Thoracic aorta (tissue), 2 donors: Measurements from ENCODE around the gene AHI1. TPM values are rescaled to one million over a fixed set of nuclear protein-coding genes. Genes with fewer than 3 reads are reported as not detected.

Experiments
- ATAC-seq: fragments of 150-250 bp; one replicate; pipeline ENCODE4 v1.8.0; 2017; ENCODE audit warnings: low read depth; ENCODE audit not compliant: insufficient number of reproducible peaks, low FRiP score
- DNase-seq: peaks from one replicate; pipeline ENCODE4 v3.0.0-alpha.2; 2020; ENCODE audit warnings: low spot score
- H3K27ac ChIP-seq, 2 donors: fragments of 200-600 bp; sonication (generic); 1 replicate in 1 of 2; 2 replicates in 1 of 2; pipeline ENCODE4 v1.5.1; 2016; ENCODE audit warnings: mild to moderate bottlenecking in 2 of 2, moderate library complexity in 2 of 2
- H3K27me3 ChIP-seq: fragments of 200-600 bp; sonication (generic); replicated peaks from 2 replicates; pipeline ENCODE4 v1.6.0; 2016; ENCODE audit warnings: mild to moderate bottlenecking; ENCODE audit not compliant: insufficient read depth
- H3K36me3 ChIP-seq: fragments of 200-600 bp; sonication (generic); one replicate; pipeline ENCODE4 v1.5.1; 2016
- H3K4me1 ChIP-seq, 2 donors: fragments of 200-600 bp; sonication (generic); 1 replicate in 1 of 2; 2 replicates in 1 of 2; pipeline versions ENCODE4 v1.5.1 to v1.6.0; 2016; ENCODE audit warnings: low read depth in 2 of 2, mild to moderate bottlenecking in 1 of 2; ENCODE audit not compliant: control insufficient read depth in 1 of 2
- H3K4me3 ChIP-seq: fragments of 200-600 bp; sonication (generic); 2 replicates; pipeline ENCODE4 v1.5.1; 2016; ENCODE audit warnings: mild to moderate bottlenecking
- H3K9me3 ChIP-seq: fragments of 200-600 bp; sonication (generic); 2 replicates; pipeline ENCODE4 v1.5.1; 2016
- CTCF ChIP-seq: fragments of 200-600 bp; sonication (generic); IDR thresholded peaks from one replicate; pipeline ENCODE4 v1.5.1; 2019; ENCODE audit warnings: antibody characterized with exemption
- total RNA-seq, 2 donors: library from RNA; depleted of rRNA; stranded (reverse); fragments of >200 nt; gene quantifications; one replicate each; pipeline versions ENCODE4 v1.1.0 to v1.2.3, GENCODE V29; 2016

The AHI1 gene
- total RNA-seq, 2 donors from 2014 or later: 21.7 to 65.5 TPM

GRCh38 chr6:135271626-135272025 lies 225.9 kb downstream of the AHI1 start:
- no peaks in the 10 kb centered on the region for H3K27me3 ChIP-seq
- no peak for ATAC-seq
- H3K27ac ChIP-seq: no peak overlapping the region

DNA sequence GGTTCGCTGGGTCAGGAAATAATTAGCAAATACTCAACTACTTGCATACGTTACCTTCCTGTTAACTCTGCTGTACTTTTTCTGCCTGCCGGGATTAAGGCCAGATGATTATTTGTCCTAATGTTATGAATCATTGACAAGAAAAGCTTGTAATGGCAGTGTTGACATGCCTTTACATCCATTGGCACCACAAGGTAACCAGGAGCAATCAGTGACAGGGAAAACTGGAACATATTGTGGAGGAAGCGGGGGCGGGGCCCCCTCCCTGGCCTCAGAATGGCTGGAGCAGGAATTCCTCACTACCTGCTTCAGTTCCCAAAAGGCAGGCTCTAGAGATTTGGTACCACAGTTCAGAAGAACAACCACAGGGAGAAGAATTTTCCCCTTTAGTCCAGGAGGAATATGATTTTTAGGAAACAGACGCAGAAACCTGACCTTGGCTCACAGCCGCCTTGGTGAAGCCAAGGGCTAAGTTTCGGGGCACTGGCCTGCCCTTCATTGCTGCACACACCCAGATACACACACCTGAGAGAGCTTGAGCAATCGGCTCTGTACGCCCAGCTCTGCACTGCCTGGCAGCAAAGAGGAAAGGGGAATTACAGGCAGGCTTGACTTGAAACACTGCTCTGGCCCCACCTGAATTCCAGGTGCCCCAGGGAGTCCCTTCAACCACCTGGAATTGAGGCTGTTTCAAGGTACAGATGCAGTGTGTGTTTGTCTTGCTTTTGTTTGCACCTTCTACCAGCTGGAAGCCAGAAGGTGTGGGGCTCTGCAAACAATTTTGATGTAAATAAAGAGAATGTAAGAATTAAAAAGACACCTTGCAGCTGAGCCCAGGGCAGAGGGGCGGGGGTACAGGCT lies 226.6 kb downstream of the AHI1 start:
- H3K27ac ChIP-seq: no peak overlapping the region
- H3K4me3 ChIP-seq: no peak overlapping the region
- H3K36me3 ChIP-seq: no peaks in the 10 kb centered on the region
- TF ChIP-seq CTCF: no peak
- no peaks in the 10 kb centered on the region for H3K4me1 ChIP-seq
- H3K9me3 ChIP-seq: no peaks in the 10 kb centered on the region
- H3K27me3 ChIP-seq: no peaks in the 10 kb centered on the region
- DNase-seq (no peak), ATAC-seq (no peak)

More at GRCh38 chr6:135271626-135272025, 225.9 kb downstream of the AHI1 start:
- no peaks in the 10 kb centered on the region for H3K36me3 ChIP-seq
- H3K4me3 ChIP-seq: no peak overlapping the region
- no peak for DNase-seq
- H3K9me3 ChIP-seq: no peaks in the 10 kb centered on the region
- no peak for TF ChIP-seq CTCF
- no peaks in the 10 kb centered on the region for H3K4me1 ChIP-seq

DNA sequence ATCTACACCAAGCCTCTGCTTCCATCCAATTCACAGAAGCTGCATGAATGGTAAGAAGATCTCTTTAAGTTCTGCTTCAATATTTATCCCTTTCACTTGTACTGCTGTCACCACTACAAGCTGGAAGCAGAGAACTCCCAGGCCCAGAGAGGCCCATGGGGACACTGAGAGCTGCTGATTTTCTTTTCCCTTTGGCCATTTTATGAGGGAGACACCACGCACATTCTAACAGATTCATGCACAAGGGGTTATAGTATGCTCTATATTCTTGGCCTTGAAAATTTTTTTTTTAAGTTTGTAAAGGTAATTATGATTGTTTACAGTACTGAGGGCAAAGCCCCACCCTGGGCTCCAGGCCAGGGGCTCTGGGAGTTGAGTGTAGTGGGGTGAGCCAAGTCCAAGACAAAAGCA lies 228.1 kb downstream of the AHI1 start:
- Histone ChIP-seq H3K4me3 (no peak overlapping the region), H3K36me3 (no peaks in the 10 kb centered on the region), H3K4me1 (no peaks in the 10 kb centered on the region), H3K27me3 (no peaks in the 10 kb centered on the region), H3K9me3 (no peaks in the 10 kb centered on the region), H3K27ac (no peak overlapping the region)
- ATAC-seq (no peak), DNase-seq (no peak)
- no peak for TF ChIP-seq CTCF

DNA sequence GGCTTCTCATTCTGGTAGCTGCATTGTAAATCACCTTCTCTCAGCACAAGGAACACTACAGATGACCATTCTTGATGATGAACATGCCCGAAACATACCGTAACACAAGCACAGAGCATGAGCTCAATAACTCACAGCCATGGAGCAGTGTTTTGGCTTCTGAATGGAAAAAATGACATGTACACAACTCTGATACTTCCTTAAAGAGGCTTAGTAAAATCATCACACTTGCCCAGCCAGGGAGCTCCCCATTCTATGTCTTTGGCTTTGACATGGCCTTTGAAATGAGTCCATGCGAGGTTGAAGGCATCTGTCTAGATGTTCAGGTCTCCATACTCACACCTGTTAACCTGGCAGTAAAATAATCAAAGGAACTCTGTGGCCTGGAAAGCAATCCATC lies 228.8 kb downstream of the AHI1 start:
- Histone ChIP-seq H3K36me3 (no peaks in the 10 kb centered on the region), H3K27me3 (no peaks in the 10 kb centered on the region), H3K27ac (no peak overlapping the region), H3K4me1 (no peaks in the 10 kb centered on the region), H3K4me3 (no peak overlapping the region), H3K9me3 (no peaks in the 10 kb centered on the region)
- no peak for TF ChIP-seq CTCF
- no peak for ATAC-seq
- DNase-seq: no peak

- ATAC-seq: no peak
- H3K4me1 ChIP-seq: no peaks in the 10 kb centered on the region
- no peak for TF ChIP-seq CTCF
- no peak overlapping the region for H3K4me3 ChIP-seq
- DNase-seq: no peak
- no peaks in the 10 kb centered on the region for H3K9me3 ChIP-seq
- no peaks in the 10 kb centered on the region for H3K36me3 ChIP-seq
- no peaks in the 10 kb centered on the region for H3K27me3 ChIP-seq
- H3K27ac ChIP-seq: no peak overlapping the region
These were observed 229.3 kb downstream of the AHI1 start for GRCh38 chr6:135268263-135268662.
